ENCODE data around the gene RUNX2.

The RUNX2 gene

DNA sequence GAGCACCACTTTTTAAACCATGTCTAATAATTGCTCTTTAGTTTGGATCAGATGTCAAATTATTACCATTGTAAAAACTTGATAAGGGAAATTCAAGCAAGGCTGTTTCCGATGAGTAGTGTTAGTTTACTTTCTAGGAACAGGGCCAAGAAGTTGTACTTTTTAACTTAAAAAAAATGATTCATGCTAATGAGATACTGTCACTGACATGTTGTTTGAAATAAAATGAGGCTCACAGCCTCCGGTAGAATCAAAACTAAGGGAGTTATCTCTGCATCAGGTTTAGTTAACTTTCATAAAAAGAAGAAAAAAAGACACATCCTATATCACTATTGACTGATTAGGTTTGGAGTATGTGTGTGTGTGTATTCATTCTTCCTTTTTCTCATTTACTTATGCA, 104.8 kb downstream of the RUNX2 start:
- no peak for DNase-seq (ENCODE audit: low read depth in 2 of 2)

DNA sequence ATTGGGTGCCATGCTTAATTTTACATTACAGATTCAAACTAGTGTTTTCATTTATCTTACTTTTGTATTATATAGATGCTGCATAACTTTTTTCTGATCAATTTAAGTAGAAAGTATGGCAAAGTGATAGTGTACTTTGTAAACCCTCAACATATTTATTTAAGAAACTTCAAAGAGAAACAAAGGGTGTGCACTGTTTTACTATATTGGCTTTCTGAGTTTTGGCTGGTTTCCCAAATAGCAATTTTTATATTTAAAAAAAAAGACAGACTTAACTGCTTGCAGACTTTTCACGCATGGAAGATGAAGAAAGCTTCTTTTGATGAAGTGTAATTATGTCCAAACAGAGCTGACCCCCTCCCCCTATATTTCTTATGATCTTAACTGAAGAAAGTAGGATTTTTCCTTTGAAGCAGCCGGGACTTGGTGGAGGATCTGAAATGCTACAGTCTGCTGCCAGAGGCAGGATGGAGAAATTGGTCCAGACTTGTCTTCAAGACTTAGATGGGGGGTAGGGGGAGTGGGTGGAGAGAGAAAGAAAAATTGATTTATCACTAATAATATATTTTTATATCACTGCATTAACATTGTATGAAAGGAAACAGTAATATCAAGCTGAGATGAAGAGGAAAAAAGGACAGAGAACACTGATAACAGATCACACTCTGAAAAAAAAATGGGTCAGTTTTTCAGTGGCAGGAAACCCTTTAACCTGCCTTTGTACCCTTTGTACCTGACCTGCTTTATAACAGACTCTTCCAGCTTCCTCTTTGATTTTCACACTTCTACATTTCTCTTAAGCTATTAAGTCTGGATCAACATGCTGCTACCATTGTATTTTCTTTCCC, 105.6 kb downstream of the RUNX2 start:
- DNase-seq (ENCODE audit: low read depth in 2 of 2), result no peak

DNA sequence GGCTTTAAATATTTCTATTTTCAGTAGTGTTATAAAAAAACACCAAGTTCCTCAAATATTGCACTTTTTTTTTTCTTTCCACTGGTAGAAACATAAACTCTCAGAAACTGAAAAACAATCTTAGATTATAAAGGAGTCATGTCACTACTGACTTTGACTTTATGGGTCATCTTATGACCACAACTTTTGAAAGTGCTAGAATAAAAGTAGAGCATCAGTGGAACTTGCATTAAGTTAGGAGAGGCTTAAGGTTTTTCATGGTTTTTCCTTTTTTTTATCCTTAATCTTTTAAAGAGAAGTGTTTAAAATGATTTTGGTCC, 106.2 kb downstream of the RUNX2 start:
- DNase-seq (ENCODE audit: low read depth in 2 of 2), result no peak

DNA sequence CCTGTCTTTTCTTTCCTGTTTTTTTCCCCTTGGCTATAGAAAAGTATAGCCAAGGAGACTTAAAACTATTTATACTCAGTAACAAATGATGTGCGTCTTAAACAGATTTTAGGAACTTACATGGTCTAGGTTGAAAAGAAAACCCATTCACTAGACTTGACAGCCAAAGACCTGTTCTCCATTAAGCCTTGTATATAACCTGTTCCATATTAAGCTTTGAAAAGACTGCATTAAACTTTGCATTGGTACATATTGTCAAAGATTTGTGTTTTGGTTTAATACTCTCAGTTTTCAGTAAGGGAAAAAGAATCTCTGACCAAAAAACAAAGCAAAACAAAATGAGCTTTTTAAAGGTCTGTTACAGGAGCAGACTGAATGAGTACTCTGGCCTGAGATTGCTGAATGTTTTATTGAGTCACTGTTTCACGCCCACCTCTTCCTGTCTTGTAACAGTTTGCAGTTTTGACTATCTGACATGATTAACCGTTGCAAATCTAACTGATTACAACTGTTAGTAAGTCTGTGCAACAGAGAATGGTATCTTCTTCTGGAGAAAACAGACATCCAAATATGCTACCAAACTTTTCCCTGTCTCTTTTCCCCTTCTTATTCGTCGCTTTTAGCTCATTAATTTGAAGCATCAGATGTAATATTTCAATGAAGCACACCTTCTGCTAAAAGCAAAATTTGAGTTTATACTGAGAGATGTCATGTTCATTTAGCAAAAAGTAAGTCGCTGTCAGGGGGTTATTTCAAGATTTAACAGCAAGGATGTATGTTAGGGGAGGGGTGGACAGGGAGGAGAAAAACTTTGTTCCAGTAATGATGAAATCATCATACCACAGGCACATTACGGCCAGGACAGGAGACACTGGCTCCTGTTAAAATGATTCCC, 108.7 kb downstream of the RUNX2 start:
- DNase-seq (ENCODE audit: low read depth in 2 of 2), result no peak

DNA sequence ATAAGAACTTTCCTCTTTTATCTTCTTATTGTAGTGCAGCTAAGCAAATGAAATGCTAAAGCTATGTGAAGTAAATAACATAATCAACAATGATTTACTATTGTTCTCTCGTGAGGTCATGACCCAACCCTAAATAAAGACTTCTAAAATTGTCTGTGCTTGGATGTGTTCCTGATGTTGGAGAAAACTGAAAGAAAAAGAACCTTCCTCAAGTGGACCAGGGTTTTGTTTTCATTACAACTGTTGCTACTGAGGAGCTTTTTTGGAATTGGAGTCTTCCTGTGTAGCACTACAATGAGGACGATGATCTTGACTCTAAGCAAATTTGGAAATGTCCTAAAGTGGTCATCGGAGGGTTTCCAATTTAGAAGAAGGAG, 109.3 kb downstream of the RUNX2 start:
- DNase-seq (ENCODE audit: low read depth in 2 of 2), result no peak

DNA sequence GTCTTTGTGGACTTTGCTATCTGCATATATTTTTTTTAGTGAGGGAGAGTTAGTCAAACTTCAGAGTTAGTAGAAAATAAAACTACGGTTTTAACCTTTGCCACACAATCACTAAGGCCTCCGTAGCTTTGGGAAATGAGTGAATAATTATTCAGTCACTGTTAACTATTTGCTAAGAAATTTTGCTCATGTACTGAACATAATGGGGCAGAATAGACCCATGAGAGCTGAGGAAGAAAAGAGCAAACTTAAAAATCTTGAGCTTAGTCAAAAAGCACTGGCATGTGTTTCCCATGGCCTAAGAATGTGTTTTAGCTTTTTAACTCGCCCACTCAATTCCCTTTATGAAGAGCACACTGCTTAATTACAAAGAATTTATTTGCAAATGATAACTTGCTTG, 110.0 kb downstream of the RUNX2 start:
- DNase-seq (ENCODE audit: low read depth in 2 of 2), result no peak

DNA sequence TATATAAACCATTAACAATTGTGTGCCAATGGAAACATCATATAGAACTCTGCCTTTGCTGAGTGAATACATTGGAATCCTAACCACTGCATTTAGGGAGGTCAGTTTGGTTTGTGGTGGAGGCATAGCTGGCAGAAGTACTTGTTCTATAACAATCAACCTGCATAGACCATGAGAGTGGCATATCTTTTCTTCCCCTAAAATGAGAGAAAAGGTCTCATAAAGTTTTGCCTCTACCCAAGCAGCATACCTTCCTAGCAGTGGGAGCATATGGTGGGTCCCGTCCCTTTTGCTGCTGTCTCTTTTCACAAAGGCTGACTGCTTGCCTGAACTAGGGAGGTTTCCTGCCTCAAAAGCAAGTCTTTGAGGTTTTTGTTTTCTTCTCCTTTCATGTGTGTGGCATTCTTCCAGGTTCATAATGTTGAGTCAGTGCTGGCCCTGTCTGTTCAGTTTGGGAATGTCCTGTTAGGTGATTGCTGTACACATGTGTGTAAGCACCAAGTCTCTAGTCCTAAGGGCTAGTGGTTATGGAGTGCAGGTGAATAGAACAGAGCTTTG, 110.8 kb downstream of the RUNX2 start:
- no peak for DNase-seq (ENCODE audit: low read depth in 2 of 2)

DNA sequence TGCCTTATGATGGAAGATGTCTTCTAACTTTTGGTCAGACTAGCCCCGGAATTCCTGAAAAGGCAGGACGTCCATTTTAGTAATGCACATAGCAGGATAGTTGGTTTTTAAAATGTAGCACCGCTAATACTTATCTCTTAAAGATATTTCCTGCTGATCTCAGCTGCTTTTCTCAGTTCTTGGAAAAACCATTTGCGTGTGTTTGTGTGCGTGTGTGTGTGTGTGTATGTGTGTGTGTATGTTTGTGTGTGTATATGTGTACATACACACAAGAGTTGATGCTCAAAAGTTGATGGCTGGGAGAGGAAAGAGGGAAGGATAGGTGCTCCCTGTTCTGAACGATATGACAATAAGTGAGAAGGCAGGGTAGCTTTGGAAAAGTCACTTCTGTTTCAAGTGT, 111.3 kb downstream of the RUNX2 start:
- DNase-seq (ENCODE audit: low read depth in 2 of 2), result no peak

DNA sequence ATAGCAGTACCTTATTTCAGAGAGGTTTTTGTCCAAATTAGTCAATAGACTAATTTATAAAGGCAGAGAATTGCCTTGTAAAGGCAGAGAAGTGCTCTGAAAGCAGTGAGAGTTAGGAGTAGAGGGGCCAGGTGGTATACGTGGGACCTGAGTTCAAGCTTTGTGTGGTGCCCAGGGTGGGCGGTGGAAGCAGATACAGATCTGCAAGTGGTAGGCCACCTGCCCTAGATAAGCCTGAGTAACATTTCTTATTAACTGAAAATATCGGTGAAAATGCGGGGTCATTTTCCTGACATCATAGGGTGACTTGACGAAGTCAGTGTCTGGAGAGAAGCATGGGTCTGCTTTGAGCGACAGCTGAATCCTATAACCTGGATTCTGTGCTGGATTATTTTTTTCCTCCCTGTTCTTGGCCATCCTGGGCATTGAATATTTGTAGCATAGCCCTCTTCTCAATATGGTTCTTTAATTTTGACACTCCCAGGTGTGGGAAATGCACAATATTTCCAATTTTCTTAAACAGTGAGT, 111.8 kb downstream of the RUNX2 start:
- no peak for DNase-seq (ENCODE audit: low read depth in 2 of 2)

DNA sequence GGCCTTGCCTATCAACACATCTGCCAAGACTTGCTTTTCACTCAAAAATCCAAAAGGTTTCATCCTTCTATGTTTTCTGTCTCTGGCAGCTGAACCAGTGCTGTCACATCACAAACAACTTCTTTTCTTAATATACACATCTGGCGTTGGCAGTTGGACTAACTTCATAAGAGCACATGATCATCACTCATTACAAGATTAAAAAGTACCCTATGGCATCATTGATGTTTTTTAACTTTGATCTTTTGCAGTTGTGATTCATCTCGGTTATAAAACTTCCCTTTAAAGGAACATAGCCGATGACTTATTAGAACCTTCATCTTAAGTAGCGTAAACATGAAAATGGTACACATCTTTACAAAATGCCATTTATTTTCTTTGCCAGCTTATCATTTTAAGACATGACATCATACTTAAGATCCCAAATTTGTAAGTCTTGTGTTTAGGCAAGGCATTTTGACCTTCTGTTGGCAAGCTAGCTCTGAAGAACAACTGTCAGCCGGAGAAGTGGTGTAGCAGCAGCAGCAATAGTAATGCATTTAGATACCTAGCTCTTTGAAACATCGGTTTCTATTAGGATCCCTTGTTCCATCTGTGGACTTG, 113.8 kb downstream of the RUNX2 start:
- no peak for DNase-seq (ENCODE audit: low read depth in 2 of 2)

DNA sequence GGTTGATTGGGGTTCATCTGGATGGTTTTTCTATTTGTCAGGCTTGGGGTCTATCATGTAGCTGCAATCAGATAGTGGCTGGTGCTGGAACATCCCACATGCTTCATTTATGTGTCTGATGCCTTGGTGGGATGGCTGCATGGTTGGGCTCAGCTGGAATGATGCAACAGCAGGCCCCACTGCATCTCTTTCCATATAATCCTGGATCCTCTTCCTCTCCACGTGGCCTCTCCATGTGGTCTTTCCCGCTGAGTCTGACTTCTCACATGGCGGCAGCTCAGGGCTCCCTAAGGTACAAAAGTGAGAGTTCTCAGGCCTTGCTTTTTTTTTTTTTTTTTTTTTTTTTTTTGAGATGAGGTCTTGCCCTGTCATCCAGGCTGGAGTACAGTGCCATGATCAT, 114.6 kb downstream of the RUNX2 start:
- no peak for DNase-seq (ENCODE audit: low read depth in 2 of 2)

DNA sequence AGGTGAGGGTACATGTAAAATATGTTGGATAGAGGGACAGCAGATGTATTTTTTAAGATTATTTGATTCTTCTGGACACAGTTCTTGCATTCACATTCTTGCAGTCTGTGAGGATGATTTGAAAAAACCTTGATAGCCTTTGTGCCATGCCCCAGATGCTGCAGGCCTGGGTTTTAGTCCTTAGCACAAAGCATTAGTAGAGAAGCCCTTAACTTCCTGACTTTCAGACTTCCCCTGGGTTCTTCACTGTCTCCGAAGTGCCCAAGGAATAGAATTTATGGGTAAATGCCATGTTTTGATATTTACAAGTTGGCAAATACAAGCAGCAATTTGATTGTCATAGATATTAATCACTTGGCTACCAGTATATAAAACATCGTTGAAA, 117.2 kb downstream of the RUNX2 start:
- DNase-seq (ENCODE audit: low read depth in 2 of 2), result no peak

DNA sequence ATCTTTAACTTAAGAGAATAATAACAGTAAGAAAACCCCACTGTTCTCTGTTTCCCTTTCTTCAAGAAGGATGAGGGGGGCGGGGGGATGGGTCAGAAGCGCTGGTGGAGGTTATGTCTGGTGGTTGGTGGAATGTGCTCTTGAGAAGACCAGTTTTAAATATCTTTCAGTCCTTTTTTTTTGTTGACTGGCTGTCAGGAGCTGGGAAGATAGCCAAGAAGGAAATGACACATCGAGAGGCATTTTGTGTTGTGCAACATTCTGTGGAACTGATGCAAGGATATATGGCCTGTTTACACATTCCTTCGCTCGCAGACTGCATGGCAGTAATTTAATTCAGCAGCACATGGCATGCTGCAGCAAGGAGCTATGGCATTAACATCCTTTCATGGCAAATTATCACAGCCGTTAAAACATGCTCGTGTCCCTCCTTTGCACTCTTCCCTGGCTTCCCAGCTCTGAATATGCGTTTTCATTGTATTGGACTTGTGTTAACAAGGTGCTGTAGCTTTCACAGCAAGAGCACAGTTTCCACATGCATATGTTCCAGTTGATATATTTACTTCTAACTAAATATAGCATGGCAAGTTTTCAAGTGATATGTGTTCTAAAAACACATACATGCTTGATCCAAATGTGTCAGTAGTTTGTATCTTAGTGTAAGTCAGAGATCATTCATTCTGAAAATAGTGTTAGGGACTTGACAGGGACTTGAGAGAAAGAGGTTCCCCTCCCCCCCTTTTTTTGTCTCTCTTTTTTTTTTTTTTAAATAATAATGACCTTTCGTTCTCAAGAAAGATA, 117.8 kb downstream of the RUNX2 start:
- no peak for DNase-seq (ENCODE audit: low read depth in 2 of 2)

DNA sequence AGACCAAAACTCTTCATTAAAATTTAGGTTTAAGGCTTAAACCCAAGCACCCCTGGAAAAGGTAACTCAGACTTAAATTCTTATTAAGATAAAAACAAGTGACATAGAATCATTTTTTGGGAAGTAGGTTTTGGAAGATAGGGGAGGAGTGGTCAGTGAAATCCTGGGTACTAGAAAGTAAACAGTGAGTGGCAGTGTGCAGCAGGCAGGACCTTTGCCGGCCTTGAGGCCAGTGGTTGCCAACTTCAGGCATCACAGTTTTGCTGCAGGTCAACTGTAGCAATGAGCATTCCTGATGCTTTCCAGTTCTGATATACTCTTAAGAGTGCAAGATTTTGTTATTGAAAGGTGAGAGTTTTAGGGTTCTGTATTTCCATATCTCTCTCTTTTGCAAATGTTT, 118.9 kb downstream of the RUNX2 start:
- DNase-seq (ENCODE audit: low read depth in 2 of 2), result no peak

DNA sequence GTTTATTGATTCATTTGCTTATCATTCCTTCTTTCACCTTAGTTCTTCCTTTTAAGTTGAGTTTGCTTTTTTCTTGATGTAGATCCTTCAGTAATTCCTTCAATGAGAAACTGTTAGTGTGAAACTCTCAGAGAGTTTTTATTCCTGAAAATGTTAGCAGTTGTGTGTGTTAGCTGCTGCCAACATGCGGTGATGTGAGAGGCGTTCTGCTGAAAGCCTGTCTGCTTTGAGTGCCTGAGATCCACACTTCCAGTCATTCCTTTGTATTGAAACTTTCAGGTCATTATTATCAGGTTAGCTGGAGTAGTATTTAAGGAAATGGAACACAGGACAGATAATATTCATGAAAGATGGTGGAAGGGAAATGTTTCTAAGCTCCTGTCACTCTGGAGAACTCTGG, 119.6 kb downstream of the RUNX2 start:
- no peak for DNase-seq (ENCODE audit: low read depth in 2 of 2)

DNA sequence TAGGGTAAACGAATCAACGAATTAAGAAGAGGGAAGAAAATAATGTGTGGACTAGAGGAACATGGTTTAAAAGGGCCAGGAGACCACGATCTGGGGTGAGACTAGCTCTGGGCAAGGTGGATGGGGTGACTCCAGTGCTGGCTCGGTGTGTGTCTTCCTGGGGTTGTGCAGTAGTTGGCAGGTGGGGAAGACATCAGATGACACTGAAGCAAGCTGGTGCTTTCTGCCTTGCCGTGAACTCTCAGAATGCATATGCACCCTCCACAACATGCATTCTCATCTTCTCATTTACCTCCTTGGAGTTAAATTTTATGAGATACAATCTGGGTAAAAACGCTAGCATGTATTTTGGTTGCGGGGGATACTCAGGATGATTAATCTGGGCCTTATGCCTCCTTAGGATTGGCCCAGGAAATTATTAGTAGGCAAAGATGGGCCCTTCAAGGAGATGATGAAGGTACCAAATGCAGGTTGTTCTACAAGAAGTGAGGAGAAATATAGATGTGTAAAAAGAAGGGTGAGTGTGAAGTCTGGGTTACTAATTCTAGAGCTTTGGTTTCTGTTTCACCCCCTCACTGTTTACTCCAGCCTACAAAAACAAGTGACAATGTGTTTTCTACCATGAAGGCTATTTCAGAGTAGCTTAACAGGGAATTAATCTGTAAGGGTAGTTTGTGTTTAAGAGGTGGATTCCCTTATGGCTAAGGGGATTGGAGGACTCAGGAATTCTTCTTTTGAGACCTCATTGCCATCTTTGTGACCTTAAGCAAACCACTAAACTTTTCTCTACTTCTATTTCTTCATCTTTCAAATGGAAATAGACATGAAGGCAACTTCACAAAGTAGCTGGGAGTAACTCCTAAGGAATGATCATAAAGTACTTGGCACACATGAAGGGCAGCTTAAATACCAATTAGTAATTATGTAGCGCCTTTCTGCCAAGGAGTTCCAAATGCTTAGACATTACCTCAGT, 120.6 kb downstream of the RUNX2 start:
- DNase-seq (ENCODE audit: low read depth in 2 of 2), result no peak

DNA sequence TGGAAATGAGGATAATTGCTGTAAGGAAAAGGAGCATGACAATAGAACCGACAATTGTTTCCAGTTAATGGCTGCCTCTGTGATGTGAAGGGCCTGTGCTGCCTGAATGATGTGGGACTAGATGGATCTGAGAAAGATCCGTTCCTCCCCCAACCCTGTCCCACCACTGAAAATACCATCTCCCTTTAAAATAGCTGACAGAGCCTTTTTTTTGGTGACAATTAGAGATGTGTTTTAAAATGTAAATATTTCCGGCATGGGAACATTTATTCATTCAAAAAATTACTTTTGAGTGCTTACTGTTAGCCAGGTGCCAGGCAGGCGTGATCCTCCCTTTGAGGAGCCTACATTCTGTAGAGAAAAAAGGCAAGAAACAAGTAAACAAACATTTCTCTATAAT, 122.0 kb downstream of the RUNX2 start:
- DNase-seq (ENCODE audit: low read depth in 2 of 2), result no peak

DNA sequence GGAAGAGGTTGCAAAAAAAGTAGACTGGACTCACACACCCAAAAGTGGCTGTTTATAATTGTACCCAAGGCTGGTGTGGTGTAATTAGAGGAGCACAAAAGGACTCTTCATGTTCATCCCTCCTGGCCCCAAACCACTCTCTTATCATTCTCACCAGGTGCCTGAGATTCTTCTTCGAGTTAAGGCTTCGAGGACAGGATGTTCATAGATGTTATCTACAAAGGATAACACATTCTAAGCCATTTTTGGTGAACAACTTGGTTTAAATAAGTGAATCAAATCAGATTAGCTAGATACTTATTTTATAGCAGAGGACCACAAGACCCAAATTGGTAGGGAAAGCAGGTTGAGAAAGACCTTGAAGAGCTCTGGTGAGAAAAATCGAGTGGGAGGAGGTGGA, 122.7 kb downstream of the RUNX2 start:
- DNase-seq (ENCODE audit: low read depth in 2 of 2), result no peak

DNA sequence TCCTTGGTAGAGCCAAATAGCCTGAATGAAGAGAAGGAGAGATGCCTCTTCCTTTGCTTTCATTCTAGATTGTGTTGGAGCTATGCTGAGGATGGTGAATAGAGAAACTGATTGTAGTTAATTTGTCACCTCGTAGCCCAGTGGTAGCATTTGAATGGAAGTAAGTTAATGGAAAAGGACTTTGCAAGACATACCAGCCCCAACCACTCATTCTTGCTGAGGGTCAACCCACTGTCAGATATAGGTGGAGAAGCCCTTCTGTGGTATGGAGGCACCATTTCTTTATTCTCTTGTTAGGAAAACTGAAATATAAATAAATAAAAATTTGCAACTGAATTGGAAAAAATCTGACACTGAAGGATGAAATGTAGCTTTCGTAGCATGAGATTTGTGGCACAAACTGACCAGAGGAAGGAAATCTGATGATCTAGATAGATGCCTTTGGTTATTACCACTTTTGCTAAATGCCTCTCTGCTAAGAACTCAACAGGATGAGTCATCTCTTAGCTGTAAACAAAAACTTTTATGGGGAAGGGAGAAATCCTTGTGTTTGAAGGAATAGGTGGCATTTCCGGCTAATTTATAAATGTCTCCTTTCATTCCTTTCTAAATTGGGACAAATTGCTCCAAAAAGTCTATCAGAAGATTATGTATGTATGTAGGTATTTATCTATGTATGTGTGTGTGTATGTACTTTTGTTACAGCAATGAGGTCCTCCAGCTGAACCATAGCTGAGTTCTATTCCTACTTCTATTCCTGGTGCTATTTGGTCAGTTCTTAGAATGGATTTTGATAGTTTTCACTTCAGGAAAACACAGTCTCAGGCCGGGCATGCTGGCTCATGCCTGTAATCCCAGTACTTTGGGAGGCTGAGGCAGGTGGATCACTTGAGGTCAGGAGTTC, 126.1 kb downstream of the RUNX2 start:
- DNase-seq (ENCODE audit: low read depth in 2 of 2), result no peak

Measured in stimulated activated CD8-positive, alpha-beta memory T cell treated with anti-CD3 and anti-CD28 coated beads, Interleukin-2, amount 100 ng/mL, for 1 hour (primary cell).